Peyer's patch (tissue), 4 donors: ENCODE results near the gene RHOH. TPM values are rescaled to one million over a fixed set of nuclear protein-coding genes. Genes with fewer than 3 reads are reported as not detected.

ENCODE experiments used
- DNase-seq, 3 donors: peaks; one replicate each; pipeline ENCODE4 v3.0.0-alpha.2; 2017 to 2019
- H3K27ac ChIP-seq, 4 donors: fragments of 200-600 bp; sonication (generic); one replicate each; pipeline ENCODE4 v1.5.1; 2016 to 2019
- H3K27me3 ChIP-seq, 2 donors: fragments of 200-600 bp; sonication (generic); one replicate each; pipeline ENCODE4 v1.5.1; 2019
- H3K36me3 ChIP-seq, 3 donors: fragments of 200-600 bp; sonication (generic); one replicate each; pipeline ENCODE4 v1.5.1; 2016 to 2019
- H3K4me1 ChIP-seq, 4 donors: fragments of 200-600 bp; sonication (generic); one replicate each; pipeline ENCODE4 v1.5.1; 2016 to 2019
- H3K4me3 ChIP-seq, 4 donors: fragments of 200-600 bp; sonication (generic); 1 replicate in 3 of 4; 2 replicates in 1 of 4; pipeline ENCODE4 v1.5.1; 2016 to 2019; ENCODE audit warnings: mild to moderate bottlenecking in 1 of 4
- H3K9me3 ChIP-seq, 4 donors: fragments of 200-600 bp; sonication (generic); one replicate each; pipeline ENCODE4 v1.5.1; 2016 to 2019; ENCODE audit warnings: mild to moderate bottlenecking in 1 of 4
- CTCF ChIP-seq, 6 experiments: fragments of 450-650 bp in 4 of 6; fragments of 200-600 bp in 2 of 6; sonication (generic) in 1 of 6; IDR thresholded peaks; one replicate each; pipeline ENCODE4 v1.5.1; 2017 to 2019; ENCODE audit warnings: antibody characterized with exemption in 6 of 6, mild to moderate bottlenecking in 3 of 6, moderate library complexity in 1 of 6
- POLR2A ChIP-seq, 2 donors: fragments of 450-650 bp; IDR thresholded peaks; one replicate each; pipeline ENCODE4 v1.5.1; 2017; ENCODE audit warnings: antibody characterized with exemption in 2 of 2, mild to moderate bottlenecking in 2 of 2, moderate library complexity in 2 of 2
- total RNA-seq, 4 donors: library from RNA; depleted of rRNA; stranded (reverse); fragments of >200 nt; gene quantifications; one replicate each; pipeline ENCODE4 v1.1.0, GENCODE V29; 2016

Gene RHOH
- total RNA-seq, 4 donors from 2014 or later: 3.0 to 46.2 (median 9.8) TPM

GRCh38 chr4:40241941-40242340 lies 45.1 kb downstream of the RHOH start:
- no peaks in the 10 kb centered on the region for H3K9me3 ChIP-seq
- no peaks in the 10 kb centered on the region for H3K36me3 ChIP-seq
- no peak overlapping the region for H3K4me3 ChIP-seq
- H3K27me3 ChIP-seq: no peaks in the 10 kb centered on the region
- peak in 1 of 3 donors; percentile 44 for DNase-seq
- TF ChIP-seq POLR2A (IDR thresholded peaks at IDR 0.05) (no peak), CTCF (IDR thresholded peaks at IDR 0.05) (no peak)
- peaks cover 0 to 13% (median 2%) of the 10 kb centered on the region in 4 donors for H3K4me1 ChIP-seq
- H3K27ac ChIP-seq: peak overlapping the region in 2 of 4 donors; percentile 3 to 57

- H3K9me3 ChIP-seq: no peaks in the 10 kb centered on the region
- peak in 1 of 3 donors; percentile 46 for DNase-seq
- TF ChIP-seq POLR2A (IDR thresholded peaks at IDR 0.05) (no peak), CTCF (IDR thresholded peaks at IDR 0.05) (no peak)
- H3K36me3 ChIP-seq: no peaks in the 10 kb centered on the region
- peak overlapping the region in 2 of 4 donors; percentile 17 to 26 for H3K27ac ChIP-seq
- no peaks in the 10 kb centered on the region for H3K27me3 ChIP-seq
- no peak overlapping the region for H3K4me3 ChIP-seq
- peaks cover 0 to 13% (median 2%) of the 10 kb centered on the region in 4 donors for H3K4me1 ChIP-seq
Measured at GRCh38 chr4:40243386-40243948, 46.6 kb downstream of the RHOH start.

- TF ChIP-seq CTCF (IDR thresholded peaks at IDR 0.05) (no peak), POLR2A (IDR thresholded peaks at IDR 0.05) (no peak)
- Histone ChIP-seq H3K4me1 (peaks cover 0 to 13% (median 2%) of the 10 kb centered on the region in 4 donors), H3K9me3 (no peaks in the 10 kb centered on the region), H3K4me3 (no peak overlapping the region), H3K36me3 (no peaks in the 10 kb centered on the region), H3K27me3 (no peaks in the 10 kb centered on the region), H3K27ac (no peak overlapping the region)
- DNase-seq: no peak
Measured at GRCh38 chr4:40244606-40245005, 47.8 kb downstream of the RHOH start.

GRCh38 chr4:40245550-40245949 lies 48.7 kb downstream of the RHOH start:
- Histone ChIP-seq H3K27ac (peak overlapping the region in 1 of 4 donors; percentile 61), H3K36me3 (no peaks in the 10 kb centered on the region), H3K9me3 (no peaks in the 10 kb centered on the region), H3K4me1 (peaks cover 0 to 13% (median 2%) of the 10 kb centered on the region in 4 donors), H3K27me3 (no peaks in the 10 kb centered on the region), H3K4me3 (no peak overlapping the region)
- DNase-seq: no peak
- TF ChIP-seq POLR2A (IDR thresholded peaks at IDR 0.05) (no peak), CTCF (IDR thresholded peaks at IDR 0.05) (no peak)

GRCh38 chr4:40246011-40246900 lies 49.4 kb downstream of the RHOH start:
- Histone ChIP-seq H3K9me3 (no peaks in the 10 kb centered on the region), H3K4me1 (peaks cover 0 to 13% (median 2%) of the 10 kb centered on the region in 4 donors), H3K27ac (peak overlapping the region in 1 of 4 donors; percentile 61), H3K27me3 (no peaks in the 10 kb centered on the region), H3K36me3 (no peaks in the 10 kb centered on the region), H3K4me3 (no peak overlapping the region)
- no peak for TF ChIP-seq CTCF (IDR thresholded peaks at IDR 0.05)
- DNase-seq: peak in 1 of 3 donors; percentile 41
